Osteocyte (in vitro differentiated cells): ENCODE results near the gene MAP3K3. TPM values are rescaled to one million over a fixed set of nuclear protein-coding genes. Genes with fewer than 3 reads are reported as not detected.

ENCODE experiments used
- DNase-seq: peaks from one replicate; pipeline ENCODE4 v3.0.0; 2021; ENCODE audit warnings: mixed read lengths; ENCODE audit not compliant: unreplicated experiment; ENCODE audit errors: extremely low spot score
- H3K27ac Mint-ChIP-seq: one replicate; pipeline ENCODE4 v1.8.0; 2021; ENCODE audit warnings: mild to moderate bottlenecking, mixed read lengths; ENCODE audit not compliant: unreplicated experiment
- H3K27me3 Mint-ChIP-seq: one replicate; pipeline ENCODE4 v1.8.0; 2021; ENCODE audit warnings: mixed read lengths; ENCODE audit not compliant: unreplicated experiment
- H3K36me3 Mint-ChIP-seq: one replicate; pipeline ENCODE4 v1.8.0; 2021; ENCODE audit warnings: mixed read lengths; ENCODE audit not compliant: unreplicated experiment
- H3K4me1 Mint-ChIP-seq: one replicate; pipeline ENCODE4 v1.8.0; 2021; ENCODE audit warnings: mixed read lengths; ENCODE audit not compliant: unreplicated experiment
- H3K4me3 Mint-ChIP-seq: one replicate; pipeline ENCODE4 v1.8.0; 2021; ENCODE audit warnings: mild to moderate bottlenecking, moderate library complexity, mixed read lengths; ENCODE audit not compliant: unreplicated experiment
- H3K9me3 Mint-ChIP-seq: one replicate; pipeline ENCODE4 v1.8.0; 2021; ENCODE audit warnings: mixed read lengths; ENCODE audit not compliant: unreplicated experiment
- CTCF ChIP-seq: fragments of 200-600 bp; sonication (generic); IDR thresholded peaks from 2 replicates; pipeline ENCODE4 v1.5.0; 2021; ENCODE audit warnings: antibody characterized with exemption, mild to moderate bottlenecking, moderate library complexity
- total RNA-seq: library from RNA; stranded (reverse); gene quantifications from 2 replicates; pipeline ENCODE4 v1.2.1, GENCODE V29; 2021

Gene MAP3K3
- total RNA-seq, 1 donor from 2014 or later: 41.0 TPM

GRCh38 chr17:63722403-63722802 is 100.2 kb downstream of the MAP3K3 start:
- Mint-ChIP-seq H3K36me3 (peaks cover 15% of the 10 kb centered on the region), H3K4me1 (peaks cover 8% of the 10 kb centered on the region), H3K27me3 (no peaks in the 10 kb centered on the region), H3K4me3 (no peak overlapping the region), H3K27ac (no peak overlapping the region), H3K9me3 (no peaks in the 10 kb centered on the region)
- DNase-seq: no peak
- no peak for TF ChIP-seq CTCF

GRCh38 chr17:63735691-63736090 is 113.5 kb downstream of the MAP3K3 start:
- Mint-ChIP-seq H3K4me1 (peaks cover 4% of the 10 kb centered on the region), H3K9me3 (no peaks in the 10 kb centered on the region), H3K27me3 (no peaks in the 10 kb centered on the region), H3K36me3 (peaks cover 5% of the 10 kb centered on the region), H3K27ac (no peak overlapping the region), H3K4me3 (no peak overlapping the region)
- DNase-seq: no peak
- no peak for TF ChIP-seq CTCF

GRCh38 chr17:63740464-63741142 is 118.4 kb downstream of the MAP3K3 start:
- Mint-ChIP-seq H3K4me1 (peaks cover 19% of the 10 kb centered on the region), H3K27ac (peak overlapping the region; percentile 94), H3K36me3 (peaks cover 2% of the 10 kb centered on the region), H3K4me3 (peak overlapping the region; percentile 90), H3K9me3 (no peaks in the 10 kb centered on the region), H3K27me3 (no peaks in the 10 kb centered on the region)
- no peak for TF ChIP-seq CTCF
- DNase-seq: no peak

GRCh38 chr17:63741143-63741407 is 118.9 kb downstream of the MAP3K3 start:
- DNase-seq: no peak
- H3K9me3 Mint-ChIP-seq: no peaks in the 10 kb centered on the region

More at GRCh38 chr17:63741143-63741407, 118.9 kb downstream of the MAP3K3 start:
- H3K27me3 Mint-ChIP-seq: no peaks in the 10 kb centered on the region
- H3K27ac Mint-ChIP-seq: peak overlapping the region; percentile 94
- H3K4me3 Mint-ChIP-seq: peak overlapping the region; percentile 90
- H3K36me3 Mint-ChIP-seq: peaks cover 7% of the 10 kb centered on the region
- peaks cover 19% of the 10 kb centered on the region for H3K4me1 Mint-ChIP-seq
- no peak for TF ChIP-seq CTCF
